Tibial nerve (tissue), 4 donors: Measurements from ENCODE around the gene ANP32D. TPM values are rescaled to one million over a fixed set of nuclear protein-coding genes. Genes with fewer than 3 reads are reported as not detected.
"Not testable (repeated sequence)": the region's sequence is repeated elsewhere in the genome, so short reads cannot be mapped to it uniquely, and the experiment has no call there.

ENCODE experiments used
- DNase-seq, 2 donors: peaks; one replicate each; pipeline ENCODE4 v3.0.0-alpha.2; 2019; ENCODE audit warnings: low spot score in 2 of 2
- H3K27ac ChIP-seq, 4 donors: fragments of 200-600 bp; sonication (generic) in 3 of 4; one replicate each; pipeline ENCODE4 v1.5.1; 2017 to 2019; ENCODE audit warnings: mild to moderate bottlenecking in 1 of 4
- H3K27me3 ChIP-seq, 2 donors: fragments of 200-600 bp; sonication (generic) in 1 of 2; one replicate each; pipeline versions ENCODE4 v1.5.1 to v1.6.0; 2017 to 2019
- H3K36me3 ChIP-seq, 3 donors: fragments of 200-600 bp; sonication (generic); one replicate each; pipeline ENCODE4 v1.5.1; 2018 to 2019
- H3K4me1 ChIP-seq, 4 donors: fragments of 200-600 bp; sonication (generic) in 3 of 4; one replicate each; pipeline ENCODE4 v1.5.1; 2017 to 2019
- H3K4me3 ChIP-seq, 4 donors: fragments of 200-600 bp; sonication (generic) in 3 of 4; one replicate each; pipeline ENCODE4 v1.5.1; 2017 to 2019; ENCODE audit warnings: mild to moderate bottlenecking in 1 of 4, moderate library complexity in 1 of 4
- H3K9me3 ChIP-seq, 4 donors: fragments of 200-600 bp; sonication (generic) in 3 of 4; one replicate each; pipeline ENCODE4 v1.5.1; 2017 to 2019
- CTCF ChIP-seq, 5 experiments: fragments of 200-600 bp in 3 of 5; fragments of 450-650 bp in 2 of 5; sonication (generic) in 3 of 5; IDR thresholded peaks; one replicate each; pipeline ENCODE4 v1.5.1; 2016 to 2019; ENCODE audit warnings: antibody characterized with exemption in 5 of 5, mild to moderate bottlenecking in 3 of 5, moderate library complexity in 2 of 5
- EP300 ChIP-seq, 2 donors: sonication (generic); formaldehyde crosslinking; IDR thresholded peaks; one replicate each; pipeline ENCODE4 v1.6.1; 2017; ENCODE audit warnings: antibody characterized with exemption in 2 of 2, mild to moderate bottlenecking in 1 of 2
- POLR2A ChIP-seq, 2 donors: fragments of 450-650 bp; IDR thresholded peaks; one replicate each; pipeline ENCODE4 v1.6.1; 2017; ENCODE audit warnings: antibody characterized with exemption in 2 of 2, mild to moderate bottlenecking in 2 of 2, moderate library complexity in 2 of 2
- WGBS, 2 donors: methylation state at CpG; one replicate each; pipeline ENCODE4 v1.1.5; 2018; 5-methylcytosine and 5-hydroxymethylcytosine counted together
- total RNA-seq, 4 donors: library from RNA; depleted of rRNA; stranded (reverse); fragments of >200 nt; gene quantifications; one replicate each; pipeline ENCODE4 v1.1.0, GENCODE V29; 2016

The ANP32D gene
- total RNA-seq, 4 donors from 2014 or later, result 0.39 TPM; not detected in 3

- no peak for TF ChIP-seq CTCF (IDR thresholded peaks at IDR 0.05)
- no peak for TF ChIP-seq EP300 (IDR thresholded peaks at IDR 0.05)
- no peak overlapping the region for H3K4me3 ChIP-seq
- no peak overlapping the region for H3K27ac ChIP-seq
- no peaks in the 10 kb centered on the region for H3K4me1 ChIP-seq
- 82 to 87% methylated on average over 9 of the region's 9 CpGs for WGBS, 2 donors
- H3K27me3 ChIP-seq, result no peaks in the 10 kb centered on the region
- H3K9me3 ChIP-seq, result peaks cover 0 to 40% (median 7%) of the 10 kb centered on the region in 4 donors
- DNase-seq, result no peak
- peaks cover 0 to 12% (median 0%) of the 10 kb centered on the region in 3 donors for H3K36me3 ChIP-seq
These were observed 702 bp downstream of the ANP32D start for GRCh38 chr12:48473061-48473460.

GRCh38 chr12:48474497-48474896, 2.1 kb downstream of the ANP32D start:
- not testable (repeated sequence) for H3K27ac ChIP-seq, H3K27me3 ChIP-seq, H3K4me1 ChIP-seq, DNase-seq, H3K4me3 ChIP-seq
- Histone ChIP-seq H3K9me3 (peaks cover 0 to 27% (median 7%) of the 10 kb centered on the region in 4 donors), H3K36me3 (peaks cover 0 to 12% (median 0%) of the 10 kb centered on the region in 3 donors)
- WGBS, 2 donors, result 91% methylated on average over 10 to 11 of the region's 11 CpGs

GRCh38 chr12:48482198-48482597, 9.8 kb downstream of the ANP32D start, which contains the start of gene C12orf54:
Gene C12orf54, plus strand, starts transcription at chr12:48482498. Its CDS starts 799 bp downstream, at chr12:48483297.
- Histone ChIP-seq H3K9me3 (no peaks in the 10 kb centered on the region), H3K4me1 (no peaks in the 10 kb centered on the region), H3K27me3 (no peaks in the 10 kb centered on the region), H3K36me3 (no peaks in the 10 kb centered on the region), H3K4me3 (no peak within 1 kb of the TSS), H3K27ac (no peak within 1 kb of the TSS)
- TF ChIP-seq POLR2A (IDR thresholded peaks at IDR 0.05) (no peak), CTCF (IDR thresholded peaks at IDR 0.05) (no peak), EP300 (IDR thresholded peaks at IDR 0.05) (no peak)
- WGBS, 2 donors, result 53 to 59% methylated on average over 2 of the region's 2 CpGs
- DNase-seq, result no peak

- 91 to 92% methylated on average over 3 of the region's 3 CpGs for WGBS, 2 donors
- no peak for DNase-seq
- Histone ChIP-seq H3K27me3 (no peaks in the 10 kb centered on the region), H3K27ac (no peak overlapping the region), H3K9me3 (no peaks in the 10 kb centered on the region), H3K36me3 (no peaks in the 10 kb centered on the region), H3K4me3 (no peak overlapping the region), H3K4me1 (no peaks in the 10 kb centered on the region)
- TF ChIP-seq EP300 (IDR thresholded peaks at IDR 0.05) (no peak), POLR2A (IDR thresholded peaks at IDR 0.05) (no peak)
These were observed 10.6 kb downstream of the ANP32D start for GRCh38 chr12:48482930-48483329.

- 79 to 92% methylated on average over 2 of the region's 2 CpGs for WGBS, 2 donors
- H3K4me1 ChIP-seq, result no peaks in the 10 kb centered on the region
- no peak for DNase-seq
- TF ChIP-seq POLR2A (IDR thresholded peaks at IDR 0.05) (no peak), CTCF (IDR thresholded peaks at IDR 0.05) (no peak), EP300 (IDR thresholded peaks at IDR 0.05) (no peak)
- H3K27ac ChIP-seq, result no peak overlapping the region
- H3K27me3 ChIP-seq, result no peaks in the 10 kb centered on the region
- no peak overlapping the region for H3K4me3 ChIP-seq
- H3K36me3 ChIP-seq, result no peaks in the 10 kb centered on the region
- no peaks in the 10 kb centered on the region for H3K9me3 ChIP-seq
These were observed 13.9 kb downstream of the ANP32D start for GRCh38 chr12:48486261-48486660.

- DNase-seq, result no peak
- 76 to 82% methylated on average over 5 of the region's 5 CpGs for WGBS, 2 donors
- H3K36me3 ChIP-seq, result no peaks in the 10 kb centered on the region
- no peaks in the 10 kb centered on the region for H3K27me3 ChIP-seq
- no peaks in the 10 kb centered on the region for H3K4me1 ChIP-seq
- no peak overlapping the region for H3K4me3 ChIP-seq
- H3K9me3 ChIP-seq, result no peaks in the 10 kb centered on the region
- TF ChIP-seq EP300 (IDR thresholded peaks at IDR 0.05) (no peak), POLR2A (IDR thresholded peaks at IDR 0.05) (no peak), CTCF (IDR thresholded peaks at IDR 0.05) (no peak)
- H3K27ac ChIP-seq, result no peak overlapping the region
These were observed 14.3 kb downstream of the ANP32D start for GRCh38 chr12:48486679-48487078.
